Measurements from ENCODE around the gene GNAO1.

DNA sequence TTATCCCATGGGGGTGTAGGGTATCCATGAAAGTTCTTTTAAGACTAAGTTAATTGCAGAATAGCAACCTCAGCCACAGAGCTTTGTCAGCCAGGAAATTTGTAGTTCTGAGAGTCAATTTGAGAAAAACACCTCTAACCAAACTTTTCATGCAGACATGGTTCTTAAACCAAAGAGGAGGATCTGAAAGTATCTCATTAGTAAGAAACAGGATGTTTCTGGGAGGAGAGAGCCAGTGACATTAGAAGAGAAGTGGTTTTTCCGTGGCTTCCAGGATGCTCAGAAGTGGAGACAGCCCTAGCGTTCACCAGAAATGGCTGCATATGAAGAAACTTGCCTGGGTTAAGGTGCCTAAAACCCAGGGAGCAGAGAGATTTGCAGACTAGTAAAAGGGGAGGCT, 7.9 kb downstream of the GNAO1 start:
- TF ChIP-seq, protein P1, sequence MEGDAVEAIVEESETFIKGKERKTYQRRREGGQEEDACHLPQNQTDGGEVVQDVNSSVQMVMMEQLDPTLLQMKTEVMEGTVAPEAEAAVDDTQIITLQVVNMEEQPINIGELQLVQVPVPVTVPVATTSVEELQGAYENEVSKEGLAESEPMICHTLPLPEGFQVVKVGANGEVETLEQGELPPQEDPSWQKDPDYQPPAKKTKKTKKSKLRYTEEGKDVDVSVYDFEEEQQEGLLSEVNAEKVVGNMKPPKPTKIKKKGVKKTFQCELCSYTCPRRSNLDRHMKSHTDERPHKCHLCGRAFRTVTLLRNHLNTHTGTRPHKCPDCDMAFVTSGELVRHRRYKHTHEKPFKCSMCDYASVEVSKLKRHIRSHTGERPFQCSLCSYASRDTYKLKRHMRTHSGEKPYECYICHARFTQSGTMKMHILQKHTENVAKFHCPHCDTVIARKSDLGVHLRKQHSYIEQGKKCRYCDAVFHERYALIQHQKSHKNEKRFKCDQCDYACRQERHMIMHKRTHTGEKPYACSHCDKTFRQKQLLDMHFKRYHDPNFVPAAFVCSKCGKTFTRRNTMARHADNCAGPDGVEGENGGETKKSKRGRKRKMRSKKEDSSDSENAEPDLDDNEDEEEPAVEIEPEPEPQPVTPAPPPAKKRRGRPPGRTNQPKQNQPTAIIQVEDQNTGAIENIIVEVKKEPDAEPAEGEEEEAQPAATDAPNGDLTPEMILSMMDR (conservative IDR thresholded peaks at IDR 0.05), result no peak
- no peak for TF ChIP-seq ZFX (IDR thresholded peaks at IDR 0.05)
